Measurements from ENCODE around the gene SLC25A17.
"Not testable (repeated sequence)": the region's sequence is repeated elsewhere in the genome, so short reads cannot be mapped to it uniquely, and the experiment has no call there.

SLC25A17 gene

GRCh38 chr22:40751250-40751649 is 67.9 kb downstream of the SLC25A17 start:
- DNase-seq = no peak

GRCh38 chr22:40749829-40750228 is 69.3 kb downstream of the SLC25A17 start:
- no peak for DNase-seq

- DNase-seq = no peak
Observed at GRCh38 chr22:40748388-40749355, 70.5 kb downstream of the SLC25A17 start.

- DNase-seq = no peak
Observed at GRCh38 chr22:40747361-40747760, 71.8 kb downstream of the SLC25A17 start.

- no peak for DNase-seq
Observed at GRCh38 chr22:40746428-40747220, 72.5 kb downstream of the SLC25A17 start.

- no peak for DNase-seq
Observed at GRCh38 chr22:40743768-40744167, 75.4 kb downstream of the SLC25A17 start.

GRCh38 chr22:40741116-40741515 is 78.0 kb downstream of the SLC25A17 start:
- no peak for DNase-seq

- no peak for DNase-seq
Observed at GRCh38 chr22:40739721-40740120, 79.4 kb downstream of the SLC25A17 start.

GRCh38 chr22:40733919-40734318 is 85.2 kb downstream of the SLC25A17 start:
- no peak for DNase-seq

- DNase-seq = no peak
Observed at GRCh38 chr22:40732999-40733292, 86.2 kb downstream of the SLC25A17 start.

- no peak for DNase-seq
Observed at GRCh38 chr22:40729284-40729683, 89.9 kb downstream of the SLC25A17 start.

GRCh38 chr22:40728731-40729189 is 90.4 kb downstream of the SLC25A17 start:
- peak; percentile 64 for DNase-seq

GRCh38 chr22:40727964-40728615 is 91.1 kb downstream of the SLC25A17 start:
- DNase-seq = no peak

GRCh38 chr22:40727070-40727963 is 91.8 kb downstream of the SLC25A17 start:
- DNase-seq = no peak

GRCh38 chr22:40726514-40726913 is 92.6 kb downstream of the SLC25A17 start:
- no peak for DNase-seq

GRCh38 chr22:40723396-40723933 is 95.7 kb downstream of the SLC25A17 start:
- DNase-seq = no peak

GRCh38 chr22:40721266-40721665 is 97.9 kb downstream of the SLC25A17 start:
- DNase-seq = no peak

GRCh38 chr22:40720538-40721256 is 98.4 kb downstream of the SLC25A17 start:
- no peak for DNase-seq

GRCh38 chr22:40720156-40720537 is 99.0 kb downstream of the SLC25A17 start:
- not testable (repeated sequence) for DNase-seq

Measured in activated effector memory CD4-positive, alpha-beta T cell treated with Interleukin-2 at 50 U/mL for 16 hours (primary cell).